ENCODE measurements around the gene RLBP1. TPM values are rescaled to one million over a fixed set of nuclear protein-coding genes. Genes with fewer than 3 reads are reported as not detected.
"Not testable (repeated sequence)": the region's sequence is repeated elsewhere in the genome, so short reads cannot be mapped to it uniquely, and the experiment has no call there.

The RLBP1 gene
- not detected for total RNA-seq

GRCh38 chr15:89221543-89221942 lies at the start of gene RLBP1:
Gene RLBP1 (minus strand): TSS chr15:89221579. CDS start chr15:89218975, 2,604 bp downstream.
- 62% methylated on average over 10 of the region's 11 CpGs for WGBS
- intact Hi-C loops (cut with DNase I) = no loop called here
- H3K4me1 ChIP-seq (replicated peaks) = no peaks in the 10 kb centered on the region
- no peaks in the 10 kb centered on the region for H3K27me3 ChIP-seq (replicated peaks; ENCODE audit: insufficient read depth)
- no peak within 1 kb of the TSS for H3K4me3 ChIP-seq
- TF ChIP-seq POLR2AphosphoS5 (IDR thresholded peaks at IDR 0.05) = no peak
- no peak for TF ChIP-seq CTCF (IDR thresholded peaks at IDR 0.05)
- no peak for TF ChIP-seq POLR2A (IDR thresholded peaks at IDR 0.05)
- no peaks in the 10 kb centered on the region for H3K36me3 ChIP-seq
- DNase-seq (ENCODE audit: low spot score) = no peak
- H3K9me3 ChIP-seq = no peaks in the 10 kb centered on the region
- H3K27ac ChIP-seq = no peak within 1 kb of the TSS

GRCh38 chr15:89250142-89250541 lies 28.8 kb upstream of the RLBP1 start:
- H3K9me3 ChIP-seq; H3K36me3 ChIP-seq; H3K4me1 ChIP-seq (replicated peaks); intact Hi-C loops (cut with DNase I); DNase-seq (ENCODE audit: low spot score); H3K27ac ChIP-seq; H3K4me3 ChIP-seq; H3K27me3 ChIP-seq (replicated peaks; ENCODE audit: insufficient read depth): not testable (repeated sequence)
- WGBS = 95% methylated on average over 5 of the region's 5 CpGs

GRCh38 chr15:89248584-89248983 lies 27.2 kb upstream of the RLBP1 start:
- Histone ChIP-seq H3K4me1 (replicated peaks) (no peaks in the 10 kb centered on the region), H3K9me3 (no peaks in the 10 kb centered on the region), H3K4me3 (no peak overlapping the region), H3K27me3 (replicated peaks; ENCODE audit: insufficient read depth) (no peaks in the 10 kb centered on the region), H3K36me3 (no peaks in the 10 kb centered on the region), H3K27ac (no peak overlapping the region)
- no peak for TF ChIP-seq CTCF (IDR thresholded peaks at IDR 0.05)
- no peak for TF ChIP-seq POLR2AphosphoS5 (IDR thresholded peaks at IDR 0.05)
- intact Hi-C loops (cut with DNase I) = loop anchor here (10.0 kb wide), 1 partner anchor 86 kb away; the partner anchor contains the start of gene POLG
- WGBS = 97% methylated on average over 2 of the region's 2 CpGs
- DNase-seq (ENCODE audit: low spot score) = no peak

- intact Hi-C loops (cut with DNase I) = loop anchor here (10.0 kb wide), 1 partner anchor 87 kb away; the partner anchor contains the start of gene POLG
Observed at GRCh38 chr15:89247446-89247845, 26.1 kb upstream of the RLBP1 start.

GRCh38 chr15:89244574-89244903 lies 23.2 kb upstream of the RLBP1 start:
- DNase-seq (ENCODE audit: low spot score) = no peak
- no peaks in the 10 kb centered on the region for H3K9me3 ChIP-seq
- intact Hi-C loops (cut with DNase I) = loop anchor here (5.0 to 10.0 kb wide), 2 partner anchors 37 to 90 kb away; partner anchors contain the start of gene POLG
- WGBS = 0% methylated on average over 6 of the region's 6 CpGs
- H3K4me3 ChIP-seq = peak overlapping the region; percentile 58 to 67
- H3K36me3 ChIP-seq = no peaks in the 10 kb centered on the region
- no peak overlapping the region for H3K27ac ChIP-seq
- H3K27me3 ChIP-seq (replicated peaks; ENCODE audit: insufficient read depth) = no peaks in the 10 kb centered on the region
- no peaks in the 10 kb centered on the region for H3K4me1 ChIP-seq (replicated peaks)
- TF ChIP-seq CTCF (IDR thresholded peaks at IDR 0.05) (no peak), POLR2AphosphoS5 (IDR thresholded peaks at IDR 0.05) (no peak), POLR2A (IDR thresholded peaks at IDR 0.05) (no peak)

More at GRCh38 chr15:89247446-89247845, 26.1 kb upstream of the RLBP1 start:
- DNase-seq (ENCODE audit: low spot score) = no peak
- 68% methylated on average over 2 of the region's 2 CpGs for WGBS
- no peaks in the 10 kb centered on the region for H3K4me1 ChIP-seq (replicated peaks)
- no peak overlapping the region for H3K4me3 ChIP-seq
- no peak overlapping the region for H3K27ac ChIP-seq
- no peak for TF ChIP-seq POLR2AphosphoS5 (IDR thresholded peaks at IDR 0.05)
- no peak for TF ChIP-seq CTCF (IDR thresholded peaks at IDR 0.05)
- TF ChIP-seq POLR2A (IDR thresholded peaks at IDR 0.05) = no peak
- no peaks in the 10 kb centered on the region for H3K9me3 ChIP-seq
- H3K36me3 ChIP-seq = no peaks in the 10 kb centered on the region
- H3K27me3 ChIP-seq (replicated peaks; ENCODE audit: insufficient read depth) = no peaks in the 10 kb centered on the region

All from prostate gland (tissue), 2 donors.